K562 (cell line): ENCODE results near the gene BST1. TPM values are rescaled to one million over a fixed set of nuclear protein-coding genes. Genes with fewer than 3 reads are reported as not detected.

Experiments
- ATAC-seq: fragments of 200-7000 bp; cut with Tn5 transposase; 3 replicates; pipeline ENCODE4 v1.9.1; 2020; ENCODE audit warnings: moderate library complexity
- BruUV-seq: library from RNA; stranded (reverse); fragments of 400-500 nt; replicated peaks from 2 replicates; lab custom pipeline; 2021; lab: Mats Ljungman, UMichigan
- CTCF ChIA-PET: fragments of 300-600 bp; formaldehyde crosslinking; extraction: SDS; loops from one replicate; lab custom pipeline; 2021; ENCODE audit warnings: low intra/inter-chr PET ratio; lab: Yijun Ruan, JAX
- POLR2A ChIA-PET: fragments of 300-600, 350-650 bp; sonication (Branson Sonifier 250); formaldehyde crosslinking; extraction: SDS; loops from one replicate; lab custom pipeline; 2021; ENCODE audit warnings: antibody characterized with exemption, inconsistent platforms; lab: Yijun Ruan, JAX
- DNase-seq, 4 experiments: peaks; one replicate each; pipeline versions ENCODE4 v3.0.0 to v3.0.0-alpha.2; 2011 to 2018; ENCODE audit warnings: low spot score in 3 of 4, mixed read lengths in 3 of 4; ENCODE audit errors: extremely low read depth in 1 of 4
- FAIRE-seq: peaks from 2 replicates; lab custom pipeline; 2011; peaks lifted over from hg19 to GRCh38; lab: Jason Lieb, UNC
- H2AFZ ChIP-seq: 2 replicates; pipeline ENCODE4 v1.6.0; 2011; ENCODE audit warnings: low read depth, low read length, control low read depth, inconsistent platforms
- H3K27ac ChIP-seq: fragments of 200-600 bp; 3 replicates; pipeline ENCODE4 v1.8.0; 2011; ENCODE audit warnings: low read depth, mild to moderate bottlenecking, control low read depth, inconsistent platforms, low read length, moderate library complexity, mixed read lengths; ENCODE audit errors: extremely low read depth
- H3K27me3 ChIP-seq, 2 experiments: fragments of 300-600 bp in 1 of 2; 2 replicates in 1 of 2; 3 replicates in 1 of 2; pipeline versions ENCODE4 v1.6.0 to v1.8.0; 2011; ENCODE audit warnings: inconsistent platforms in 2 of 2, low read length in 2 of 2, mild to moderate bottlenecking in 1 of 2, mixed read lengths in 1 of 2, moderate library complexity in 1 of 2; ENCODE audit not compliant: control insufficient read depth in 2 of 2, insufficient read depth in 2 of 2
- H3K36me3 ChIP-seq: fragments of 300-600 bp; 3 replicates; pipeline ENCODE4 v1.8.0; 2011; ENCODE audit warnings: mild to moderate bottlenecking, low read length, inconsistent platforms; ENCODE audit not compliant: control insufficient read depth, insufficient read depth
- H3K4me1 ChIP-seq, 2 experiments: fragments of 200-600 bp in 1 of 2; replicated peaks in 1 of 2; 2 replicates in 1 of 2; 3 replicates in 1 of 2; pipeline versions ENCODE4 v1.5.1 to v1.8.0; 2011; ENCODE audit warnings: inconsistent platforms in 2 of 2, low read length in 2 of 2, mild to moderate bottlenecking in 1 of 2, mixed read lengths in 1 of 2, moderate library complexity in 1 of 2; ENCODE audit not compliant: control insufficient read depth in 2 of 2, insufficient read depth in 2 of 2
- H3K4me2 ChIP-seq: 2 replicates; pipeline ENCODE4 v1.6.1; 2011; ENCODE audit warnings: low read length, control low read depth, inconsistent platforms, mixed read lengths; ENCODE audit not compliant: insufficient read depth
- H3K4me3 ChIP-seq: fragments of 200-600 bp; sonication (generic), shearing (Covaris generic); 2 replicates; pipeline ENCODE4 v1.5.1; 2016; ENCODE audit warnings: control low read depth, inconsistent platforms
- H3K79me2 ChIP-seq: fragments of 200-600 bp; 3 replicates; pipeline ENCODE4 v1.8.0; 2011; ENCODE audit warnings: low read length, inconsistent platforms; ENCODE audit not compliant: control insufficient read depth, insufficient read depth
- H3K9ac ChIP-seq, 2 experiments: 2 replicates each; pipeline versions ENCODE4 v1.6.0 to v1.6.1; 2011; ENCODE audit warnings: low read depth in 2 of 2, low read length in 2 of 2, control low read depth in 1 of 2, inconsistent platforms in 1 of 2, mild to moderate bottlenecking in 1 of 2, mixed read lengths in 1 of 2; ENCODE audit not compliant: insufficient read depth in 1 of 2
- H3K9me1 ChIP-seq: one replicate; pipeline ENCODE4 v1.6.0; 2011; ENCODE audit warnings: inconsistent platforms, mild to moderate bottlenecking, low read length, moderate library complexity; ENCODE audit not compliant: control insufficient read depth, insufficient read depth
- H3K9me3 ChIP-seq: replicated peaks from 2 replicates; pipeline ENCODE4 v1.5.1; 2011; ENCODE audit warnings: low read depth, low read length, inconsistent platforms; ENCODE audit not compliant: control insufficient read depth, insufficient read depth
- H4K20me1 ChIP-seq: replicated peaks from 2 replicates; pipeline ENCODE4 v1.6.1; 2011; ENCODE audit warnings: low read length, inconsistent platforms, mixed read lengths; ENCODE audit not compliant: control insufficient read depth, insufficient read depth
- BCOR ChIP-seq: fragments of 450-650 bp; IDR thresholded peaks from 2 replicates; pipeline ENCODE4 v1.6.1; 2016
- CTCF ChIP-seq, 3 experiments: IDR thresholded peaks in 2 of 3; conservative IDR thresholded peaks in 1 of 3; 2 replicates each; pipeline ENCODE4 v1.5.1; 2011 to 2012; ENCODE audit warnings: low read length in 3 of 3, mild to moderate bottlenecking in 3 of 3, control low read depth in 2 of 3, improper control_type of control experiment in 1 of 3, inconsistent platforms in 1 of 3, low read depth in 1 of 3, mixed read lengths in 1 of 3, moderate library complexity in 1 of 3; ENCODE audit not compliant: insufficient read depth in 2 of 3
- EWSR1 ChIP-seq: fragments of 450-650 bp; IDR thresholded peaks from 2 replicates; pipeline ENCODE4 v1.6.1; 2018; ENCODE audit warnings: borderline replicate concordance, mild to moderate bottlenecking, low read depth, moderate library complexity; ENCODE audit not compliant: partially characterized antibody
- HMBOX1 ChIP-seq: sonication (generic); IDR thresholded peaks from 2 replicates; pipeline ENCODE4 v1.6.1; 2016
- KLF1 ChIP-seq: fragments of 450-650 bp; IDR thresholded peaks from 2 replicates; pipeline ENCODE4 v1.6.1; 2016; ENCODE audit warnings: missing genetic modification characterization, missing compliant biosample characterization
- MAZ ChIP-seq, 2 experiments: fragments of 450-650 bp in 1 of 2; sonication (generic) in 1 of 2; formaldehyde crosslinking; IDR thresholded peaks in 1 of 2; conservative IDR thresholded peaks in 1 of 2; 2 replicates each; pipeline versions ENCODE4 v1.4.0 to v1.5.0; 2020; ENCODE audit warnings: mild to moderate bottlenecking in 1 of 2, missing genetic modification reagents in 1 of 2
- MECOM ChIP-seq: fragments of 250-450 bp; sonication (Bioruptor Pico); IDR thresholded peaks from 2 replicates; pipeline ENCODE4 v1.8.0; 2022; ENCODE audit warnings: inconsistent platforms
- NR1H2 ChIP-seq: sonication (generic); formaldehyde crosslinking; IDR thresholded peaks from 2 replicates; pipeline ENCODE4 v1.4.0; 2020; ENCODE audit warnings: mild to moderate bottlenecking, missing genetic modification reagents
- POLR2AphosphoS2 ChIP-seq: IDR thresholded peaks from 2 replicates; pipeline ENCODE4 v1.6.1; 2012; ENCODE audit warnings: low read length, improper control_type of control experiment
- SNAPC5 ChIP-seq: fragments of 250-450 bp; sonication (Bioruptor Pico); IDR thresholded peaks from 2 replicates; pipeline ENCODE4 v1.8.0; 2021; ENCODE audit warnings: moderate library complexity, mild to moderate bottlenecking, inconsistent platforms
- ZNF23 ChIP-seq: fragments of 250-450 bp; sonication (Bioruptor Pico); IDR thresholded peaks from 2 replicates; pipeline ENCODE4 v1.4.0; 2020; ENCODE audit warnings: mild to moderate bottlenecking
- ZNF449 ChIP-seq: fragments of 250-450 bp; sonication (Bioruptor Pico); IDR thresholded peaks from 2 replicates; pipeline ENCODE4 v1.8.0; 2022; ENCODE audit warnings: moderate library complexity, mild to moderate bottlenecking, inconsistent platforms
- WGBS: fragments of 100-300 bp; shearing (Covaris generic); methylation state at CpG from one replicate; pipeline ENCODE4 v1.1.6; 2016; ENCODE audit warnings: low coverage, mixed read lengths; ENCODE audit not compliant: insufficient coverage; ENCODE audit errors: missing lambda C conversion rate; 5-methylcytosine and 5-hydroxymethylcytosine counted together
- in situ Hi-C: fragments of 300-500 bp; cut with MboI; formaldehyde crosslinking; loops from 4 replicates; pipeline ENCODE4 v1.15.0; 2018; ENCODE audit warnings: inconsistent platforms, mixed read lengths
- intact Hi-C: fragments of 100-400 bp; cut with micrococcal nuclease; formaldehyde crosslinking; loops from 2 replicates; pipeline ENCODE4 v1.14.2; 2022
- polyA plus RNA-seq, 8 experiments: library from polyadenylated mRNA; depleted of rRNA in 4 of 8; stranded (reverse) in 5 of 8; unstranded in 3 of 8; fragments of >200 nt; fragmentation: Nextera tagmentation in 2 of 8; fragmentation: Illumina TruSeq in 1 of 8; extraction: Ambion mirVana in 2 of 8; extraction: Trizol in 1 of 8; gene quantifications; 2 replicates each; pipeline versions ENCODE4 v1.2.1 to v1.2.3, GENCODE V29; 2011 to 2014; ENCODE audit warnings: inconsistent platforms in 1 of 8, missing spikeins in 1 of 8
- total RNA-seq, 7 experiments: library from RNA; depleted of rRNA in 6 of 7; stranded (reverse); fragments of >200 nt in 6 of 7; fragmentation: Illumina TruSeq in 2 of 7; extraction: Trizol in 2 of 7; gene quantifications; 2 replicates each; pipeline versions ENCODE4 v1.2.1 to v1.2.3, GENCODE V29; 2011 to 2021; ENCODE audit warnings: low replicate concordance in 1 of 7

The BST1 gene
- total and polyA plus RNA-seq, 9 of the 15 experiments (the other 6 are each of a cell fraction or from before 2014, with no cell fraction given), result 0.04 to 0.38 (median 0.07) TPM; not detected in 6

- no peak overlapping the region for H3K9ac ChIP-seq
- in situ Hi-C loops, result no loop called here
- FAIRE-seq, result no peak
- TF ChIP-seq POLR2AphosphoS2 (no peak), CTCF (IDR thresholded peaks at IDR 0.05 in 2 of 3, conservative IDR thresholded peaks at IDR 0.05 in 1 of 3; ENCODE audit: insufficient read depth in 2 of 3, low read depth in 1 of 3, low read length in 3 of 3) (peak in 1 of 3 experiments; percentile 17; a peak in 1 of 6 replicates)
- TF ChIP-seq, all 486 proteins: peak for 1
- Histone ChIP-seq H3K4me2 (no peak overlapping the region; the same call in 1 of the 2 replicates), H3K9me3 (no peaks in the 10 kb centered on the region), H3K9me1 (no peaks in the 10 kb centered on the region), H4K20me1 (no peaks in the 10 kb centered on the region), H3K79me2 (no peaks in the 10 kb centered on the region), H3K36me3 (no peaks in the 10 kb centered on the region), H3K27ac (no peak overlapping the region), H3K4me3 (no peak overlapping the region), H2AFZ (no peak overlapping the region), H3K27me3 (peaks cover 24 to 28% of the 10 kb centered on the region in 2 experiments; a peak in 3 of 5 replicates), H3K4me1 (peaks cover 0 to 8% of the 10 kb centered on the region in 2 experiments; a peak in 2 of 5 replicates)
- CTCF ChIA-PET, result no interaction called here
- no TSS peak for BruUV-seq
- intact Hi-C loops, result no loop called here
- WGBS, result 2% methylated on average over 14 of the region's 14 CpGs
- POLR2A ChIA-PET, result no interaction called here
- ATAC-seq (no peak), DNase-seq (peak in 1 of 4 experiments; percentile 2)
These were observed 76.4 kb downstream of the BST1 start for GRCh38 chr4:15779306-15779705.

GRCh38 chr4:15779809-15780208, 76.9 kb downstream of the BST1 start:
- H3K4me2 ChIP-seq, result no peak overlapping the region
- WGBS, result 0% methylated on average over 1 of the region's 1 CpG
- no TSS peak for BruUV-seq
- TF ChIP-seq BCOR (no peak), ZNF23 (CRISPR knock-in tag) (no peak), EWSR1 (no peak), HMBOX1 (no peak), NR1H2 (CRISPR knock-in tag) (no peak), KLF1 (tag) (no peak), ZNF449 (CRISPR knock-in tag) (no peak), SNAPC5 (CRISPR knock-in tag) (no peak), MECOM (CRISPR knock-in tag) (no peak), MAZ (CRISPR knock-in tag; conservative IDR thresholded peaks at IDR 0.05 in 1 of 2, IDR thresholded peaks at IDR 0.05 in 1 of 2) (no peak)

More at GRCh38 chr4:15779809-15780208, 76.9 kb downstream of the BST1 start:
- Histone ChIP-seq H3K4me1 (peaks cover 0 to 8% of the 10 kb centered on the region in 2 experiments; a peak in 2 of 5 replicates), H3K27ac (no peak overlapping the region), H3K36me3 (no peaks in the 10 kb centered on the region), H2AFZ (no peak overlapping the region), H3K9me3 (no peaks in the 10 kb centered on the region), H3K79me2 (no peaks in the 10 kb centered on the region), H3K9ac (no peak overlapping the region), H4K20me1 (no peaks in the 10 kb centered on the region), H3K4me3 (no peak overlapping the region), H3K9me1 (no peaks in the 10 kb centered on the region), H3K27me3 (peaks cover 24 to 28% of the 10 kb centered on the region in 2 experiments; a peak in 3 of 5 replicates)
- no peak for DNase-seq
- ChIA-PET POLR2A (no interaction called here), CTCF (no interaction called here)
- in situ Hi-C loops, result no loop called here
- intact Hi-C loops, result no loop called here
- FAIRE-seq, result no peak
- no peak for ATAC-seq
